ENCODE data around the gene PDCD1. TPM values are rescaled to one million over a fixed set of nuclear protein-coding genes. Genes with fewer than 3 reads are reported as not detected.
A peak's percentile ranks its signal among the peaks of the same experiment; 100 is the strongest.

The PDCD1 gene
- total and polyA plus RNA-seq, 2 of the 8 experiments (the other 6 are each of a cell fraction or from before 2014, with no cell fraction given) = 0.48 to 1.1 TPM

- no peak overlapping the region for H3K4me2 ChIP-seq (ENCODE audit: insufficient read depth in 1 of 2, low read depth in 2 of 2, low read length in 2 of 2)
- H3K79me1 ChIP-seq (ENCODE audit: low read depth, low read length) = no peaks in the 10 kb centered on the region; the same call in 1 of the 2 replicates
- TF ChIP-seq E2F6 (IDR thresholded peaks at IDR 0.05) (0 out of 2 replicates have a peak, but pooled peaks have one; percentile 18), CHD1 (IDR thresholded peaks at IDR 0.05; ENCODE audit: low read depth, low read length) (no peak)
- H3K27ac ChIP-seq (ENCODE audit: low read depth, low read length) = no peak overlapping the region
- H3K4me3 ChIP-seq (ENCODE audit: extremely low read depth in 1 of 4, insufficient read depth in 2 of 4, low read depth in 3 of 4, low read length in 4 of 4) = no peak overlapping the region
- H4K20me1 ChIP-seq (replicated peaks in 1 of 2; ENCODE audit: control insufficient read depth in 1 of 2, insufficient read depth in 2 of 2, low read length in 2 of 2) = peaks cover 0 to 2% of the 10 kb centered on the region in 2 experiments
- no peak overlapping the region for H2BK5ac ChIP-seq (ENCODE audit: low read depth, low read length)
- peak overlapping the region; percentile 77; the same call in 1 of the 2 replicates for H4K8ac ChIP-seq (ENCODE audit: extremely low read depth, insufficient read depth, low read length)
- H2AK5ac ChIP-seq (ENCODE audit: low read depth, low read length) = no peak overlapping the region
- H4K91ac ChIP-seq (replicated peaks; ENCODE audit: insufficient read length, low read length) = no peak overlapping the region
- H3K9me3 ChIP-seq (ENCODE audit: insufficient read depth in 2 of 2, low read depth in 1 of 2, low read length in 1 of 2) = peaks cover 7 to 18% of the 10 kb centered on the region in 2 experiments; a peak in 3 of 4 replicates
- peaks cover 0 to 3% (median 3%) of the 10 kb centered on the region in 4 experiments; a peak in 5 of 7 replicates for H3K4me1 ChIP-seq (replicated peaks in 1 of 4; ENCODE audit: control insufficient read depth in 3 of 4, insufficient read depth in 4 of 4, low read length in 3 of 4)
- no peaks in the 10 kb centered on the region for H3K36me3 ChIP-seq (ENCODE audit: control insufficient read depth in 2 of 4, insufficient read depth in 4 of 4, low read length in 3 of 4)
- POLR2A ChIA-PET (ENCODE audit: partially characterized antibody) = no interaction called here
- CTCF ChIA-PET (ENCODE audit: partially characterized antibody) = no interaction called here
- no peak overlapping the region for H3K56ac ChIP-seq (replicated peaks; ENCODE audit: insufficient read length, low read depth, low read length)
- no peaks in the 10 kb centered on the region for H3K79me2 ChIP-seq (ENCODE audit: control insufficient read depth in 1 of 2, insufficient read depth in 2 of 2, low read length in 2 of 2)
- H2BK15ac ChIP-seq (ENCODE audit: low read length) = 0 out of 2 replicates have a peak overlapping the region, but pooled peaks have one; percentile 29
- no peak overlapping the region for H2AFZ ChIP-seq (ENCODE audit: low read length)
- no peak overlapping the region for H3K14ac ChIP-seq (ENCODE audit: insufficient read length)
- no peaks in the 10 kb centered on the region for H3K27me3 ChIP-seq (replicated peaks in 1 of 4; ENCODE audit: control insufficient read depth in 3 of 4, extremely low read depth in 1 of 4, insufficient read depth in 3 of 4, low read length in 3 of 4)
- no peak overlapping the region for H2BK12ac ChIP-seq (ENCODE audit: low read depth, low read length)
- no peak overlapping the region for H3K9ac ChIP-seq (replicated peaks in 1 of 4; ENCODE audit: extremely low read depth in 1 of 4, low read depth in 3 of 4, low read length in 3 of 4)
- DNase-seq (ENCODE audit: low read depth in 1 of 2, low spot score in 2 of 2) = no peak
- no peak overlapping the region for H4K5ac ChIP-seq (ENCODE audit: insufficient read length, low read depth, low read length)
- H3K23ac ChIP-seq (ENCODE audit: insufficient read length) = no peak overlapping the region
- peaks cover 1% of the 10 kb centered on the region for H3K23me2 ChIP-seq (ENCODE audit: low read depth, low read length)
- H3K18ac ChIP-seq (ENCODE audit: extremely low read depth, low read length) = no peak overlapping the region
- no peak overlapping the region for H2BK20ac ChIP-seq (ENCODE audit: low read length)
- 85% methylated on average over 28 of the region's 28 CpGs; no CpG with 5 or more reads in 1 of the 2 experiments for WGBS, 2 experiments (ENCODE audit: extremely low coverage in 1 of 2, insufficient coverage in 1 of 2, insufficient read length in 1 of 2, insufficient replicate concordance in 2 of 2, low coverage in 1 of 2, low lambda C conversion rate in 2 of 2, missing lambda C conversion rate in 1 of 2)
- no peak overlapping the region for H3K4ac ChIP-seq (replicated peaks; ENCODE audit: insufficient read length, low read depth, low read length)
- FAIRE-seq = no peak
- H2BK120ac ChIP-seq (replicated peaks; ENCODE audit: low read depth, low read length) = no peak overlapping the region
These were observed 12.2 kb upstream of the PDCD1 start for GRCh38 chr2:241870611-241871537.

Data from H1 (cell line).